IPS-15b (cell line): ENCODE results near the gene UNKL.

Experiments
- H3K27me3 ChIP-seq: one replicate; pipeline ENCODE4 v1.6.1; 2013; ENCODE audit warnings: low read length; ENCODE audit not compliant: control insufficient read depth, insufficient read depth
- H3K36me3 ChIP-seq: one replicate; pipeline ENCODE4 v1.6.1; 2013; ENCODE audit warnings: low read length; ENCODE audit not compliant: control insufficient read depth, insufficient read depth
- H3K4me1 ChIP-seq: one replicate; pipeline ENCODE4 v1.6.1; 2013; ENCODE audit warnings: mild to moderate bottlenecking, low read length; ENCODE audit not compliant: control insufficient read depth, insufficient read depth
- H3K4me3 ChIP-seq: one replicate; pipeline ENCODE4 v1.5.1; 2013; ENCODE audit warnings: low read depth, low read length
- H3K9ac ChIP-seq: one replicate; pipeline ENCODE4 v1.6.1; 2013; ENCODE audit warnings: low read depth, mild to moderate bottlenecking, low read length
- H3K9me3 ChIP-seq: one replicate; pipeline ENCODE4 v1.6.1; 2013; ENCODE audit warnings: mild to moderate bottlenecking, low read length; ENCODE audit not compliant: control insufficient read depth, insufficient read depth

The UNKL gene

GRCh38 chr16:1434644-1435592 is 20.4 kb upstream of the UNKL start:
- Histone ChIP-seq H3K9ac (no peak overlapping the region), H3K4me3 (no peak overlapping the region), H3K4me1 (no peaks in the 10 kb centered on the region), H3K9me3 (no peaks in the 10 kb centered on the region), H3K36me3 (peaks cover 2% of the 10 kb centered on the region), H3K27me3 (no peaks in the 10 kb centered on the region)

- no peak overlapping the region for H3K4me3 ChIP-seq
- H3K9ac ChIP-seq, result no peak overlapping the region
- H3K4me1 ChIP-seq, result no peaks in the 10 kb centered on the region
- H3K36me3 ChIP-seq, result peaks cover 2% of the 10 kb centered on the region
- no peaks in the 10 kb centered on the region for H3K9me3 ChIP-seq
- H3K27me3 ChIP-seq, result no peaks in the 10 kb centered on the region
Observed at GRCh38 chr16:1433756-1434155, 19.3 kb upstream of the UNKL start.

- H3K36me3 ChIP-seq, result peaks cover 2% of the 10 kb centered on the region
- H3K27me3 ChIP-seq, result no peaks in the 10 kb centered on the region
- no peak overlapping the region for H3K4me3 ChIP-seq
- no peak overlapping the region for H3K9ac ChIP-seq
- no peaks in the 10 kb centered on the region for H3K4me1 ChIP-seq
- no peaks in the 10 kb centered on the region for H3K9me3 ChIP-seq
Observed at GRCh38 chr16:1433263-1433560, 18.7 kb upstream of the UNKL start.

- Histone ChIP-seq H3K9me3 (no peaks in the 10 kb centered on the region), H3K36me3 (peaks cover 2% of the 10 kb centered on the region), H3K9ac (no peak overlapping the region), H3K4me1 (no peaks in the 10 kb centered on the region), H3K27me3 (no peaks in the 10 kb centered on the region), H3K4me3 (no peak overlapping the region)
Observed at GRCh38 chr16:1432388-1433262, 18.1 kb upstream of the UNKL start.

- H3K4me1 ChIP-seq, result no peaks in the 10 kb centered on the region
- no peaks in the 10 kb centered on the region for H3K36me3 ChIP-seq
- no peaks in the 10 kb centered on the region for H3K27me3 ChIP-seq
- H3K4me3 ChIP-seq, result no peak overlapping the region
- H3K9me3 ChIP-seq, result no peaks in the 10 kb centered on the region
- H3K9ac ChIP-seq, result no peak overlapping the region
Observed at GRCh38 chr16:1431497-1432270, 17.2 kb upstream of the UNKL start.

- Histone ChIP-seq H3K4me3 (no peak within 1 kb of the TSS), H3K9me3 (no peaks in the 10 kb centered on the region), H3K9ac (no peak within 1 kb of the TSS), H3K36me3 (no peaks in the 10 kb centered on the region), H3K4me1 (no peaks in the 10 kb centered on the region), H3K27me3 (no peaks in the 10 kb centered on the region)
Observed at GRCh38 chr16:1430759-1431496, 16.4 kb upstream of the UNKL start, which contains the start of gene PERCC1. Gene PERCC1, plus strand, starts transcription at chr16:1431078. Its CDS starts 1,516 bp downstream, at chr16:1432594.

- no peak overlapping the region for H3K9ac ChIP-seq
- no peaks in the 10 kb centered on the region for H3K9me3 ChIP-seq
- no peaks in the 10 kb centered on the region for H3K36me3 ChIP-seq
- no peaks in the 10 kb centered on the region for H3K27me3 ChIP-seq
- H3K4me3 ChIP-seq, result no peak overlapping the region
- H3K4me1 ChIP-seq, result no peaks in the 10 kb centered on the region
Observed at GRCh38 chr16:1430214-1430758, 15.8 kb upstream of the UNKL start.

DNA sequence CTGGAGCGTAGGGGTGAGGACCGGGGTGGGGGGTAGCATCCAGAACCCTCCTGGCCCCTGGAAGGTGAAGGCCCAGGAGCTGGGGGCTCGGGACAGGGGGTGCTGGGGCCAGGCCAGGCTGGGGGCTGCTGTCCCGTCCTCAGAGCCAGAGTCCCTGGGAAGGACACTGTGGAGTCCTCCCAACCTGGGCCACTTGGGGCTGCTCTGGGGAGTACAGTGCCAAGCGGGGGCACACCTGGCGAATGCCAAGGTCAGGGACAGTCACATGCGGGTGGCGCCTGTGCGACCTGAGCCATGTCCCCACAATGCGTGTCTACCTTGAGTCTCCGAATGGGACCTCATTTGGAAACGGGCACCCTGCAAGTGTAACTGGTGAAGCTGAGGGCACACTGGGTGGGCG is 15.1 kb upstream of the UNKL start:
- no peaks in the 10 kb centered on the region for H3K36me3 ChIP-seq
- H3K27me3 ChIP-seq, result no peaks in the 10 kb centered on the region
- no peak overlapping the region for H3K9ac ChIP-seq
- no peaks in the 10 kb centered on the region for H3K4me1 ChIP-seq
- no peak overlapping the region for H3K4me3 ChIP-seq
- no peaks in the 10 kb centered on the region for H3K9me3 ChIP-seq

GRCh38 chr16:1429012-1429411 is 14.5 kb upstream of the UNKL start:
- Histone ChIP-seq H3K9ac (no peak overlapping the region), H3K27me3 (no peaks in the 10 kb centered on the region), H3K9me3 (no peaks in the 10 kb centered on the region), H3K36me3 (no peaks in the 10 kb centered on the region), H3K4me3 (no peak overlapping the region), H3K4me1 (no peaks in the 10 kb centered on the region)

- H3K27me3 ChIP-seq, result no peaks in the 10 kb centered on the region
- no peaks in the 10 kb centered on the region for H3K4me1 ChIP-seq
- H3K9me3 ChIP-seq, result no peaks in the 10 kb centered on the region
- no peak overlapping the region for H3K4me3 ChIP-seq
- H3K9ac ChIP-seq, result no peak overlapping the region
- H3K36me3 ChIP-seq, result no peaks in the 10 kb centered on the region
Observed at GRCh38 chr16:1428511-1428910, 14.0 kb upstream of the UNKL start.
